H1 (cell line): Measurements from ENCODE around the gene UBE2G2. TPM values are rescaled to one million over a fixed set of nuclear protein-coding genes. Genes with fewer than 3 reads are reported as not detected.

Experiments
- CEBPB ChIP-seq: IDR thresholded peaks from 2 replicates; pipeline ENCODE4 v1.6.1; 2012; ENCODE audit warnings: low read depth, low read length
- EZH2 ChIP-seq: fragments of 200-600 bp; sonication (generic); IDR thresholded peaks from 2 replicates; pipeline ENCODE4 v1.7.1; 2012; ENCODE audit warnings: low read depth, mild to moderate bottlenecking, moderate library complexity, low read length, inconsistent platforms; ENCODE audit not compliant: severe bottlenecking
- NRF1 ChIP-seq: IDR thresholded peaks from 2 replicates; pipeline ENCODE4 v1.6.1; 2011; ENCODE audit warnings: mild to moderate bottlenecking, low read depth, low read length, improper control_type of control experiment
- RBBP5 ChIP-seq: IDR thresholded peaks from 2 replicates; pipeline ENCODE4 v1.7.1; 2012; ENCODE audit warnings: low read depth, mild to moderate bottlenecking, inconsistent platforms, low read length, moderate library complexity, borderline replicate concordance
- RFX5 ChIP-seq: IDR thresholded peaks from 2 replicates; pipeline ENCODE4 v1.6.1; 2011; ENCODE audit warnings: low read depth, low read length, improper control_type of control experiment, borderline replicate concordance
- SAP30 ChIP-seq: fragments of 300-600 bp; sonication (generic); IDR thresholded peaks from 2 replicates; pipeline ENCODE4 v1.7.1; 2012; ENCODE audit warnings: low read length, moderate library complexity, mild to moderate bottlenecking, inconsistent platforms; ENCODE audit not compliant: insufficient read depth, insufficient replicate concordance
- polyA plus RNA-seq, 7 experiments: library from polyadenylated mRNA; depleted of rRNA in 3 of 7; stranded (reverse) in 5 of 7; unstranded in 2 of 7; fragments of >200 nt in 5 of 7; fragments of 200-250 nt in 2 of 7; gene quantifications; 1 replicate in 5 of 7; 2 replicates in 1 of 7; 4 replicates in 1 of 7; pipeline versions ENCODE4 v1.2.1 to v1.2.3, GENCODE V29; 2011 to 2013; ENCODE audit warnings: missing spikeins in 2 of 7, mixed read lengths in 2 of 7
- total RNA-seq: library from RNA; stranded (reverse); fragmentation: NEBNext Ultra II Directional; extraction: Animal tissue kit (Norgen Biotek cat#: 25700); gene quantifications from 2 replicates; pipeline ENCODE4 v1.2.1, GENCODE V29; 2021
- TF ChIP-seq, protein P1 (sequence below): fragments of 300-600 bp; sonication (generic); IDR thresholded peaks from 2 replicates; pipeline ENCODE4 v1.7.1; 2012; ENCODE audit warnings: low read length, moderate library complexity, mild to moderate bottlenecking, inconsistent platforms; ENCODE audit not compliant: insufficient replicate concordance
- TF ChIP-seq, protein P2 (sequence below): IDR thresholded peaks from 2 replicates; pipeline ENCODE4 v1.6.1; 2012; ENCODE audit warnings: low read length, inconsistent platforms
- TF ChIP-seq, protein P3 (sequence below): IDR thresholded peaks from 2 replicates; pipeline ENCODE4 v1.6.1; 2012; ENCODE audit warnings: inconsistent platforms

UBE2G2 gene
- total and polyA plus RNA-seq, 2 of the 8 experiments (the other 6 are each of a cell fraction or from before 2014, with no cell fraction given): 96.3 to 101 TPM

DNA sequence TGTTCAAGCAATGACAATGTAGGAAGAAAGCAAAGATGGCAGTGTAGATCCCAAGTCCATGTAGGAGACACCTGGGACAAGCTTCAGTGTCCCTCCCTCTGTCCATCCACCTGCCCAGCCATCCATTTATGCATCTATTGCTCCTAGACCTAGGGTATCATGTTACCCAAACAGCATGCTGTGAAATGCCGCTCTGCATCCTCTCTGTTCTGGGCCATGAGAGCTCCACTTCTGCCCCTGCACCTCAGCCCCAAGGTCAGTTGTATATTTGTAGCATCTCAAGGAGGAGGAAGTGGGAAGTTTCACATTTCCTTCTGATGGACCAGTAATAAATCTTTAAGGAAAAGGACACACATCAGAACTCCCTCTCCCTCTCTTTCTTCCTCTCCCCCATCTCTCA is 62.3 kb downstream of the UBE2G2 start (continued):
- TF ChIP-seq, protein P1, sequence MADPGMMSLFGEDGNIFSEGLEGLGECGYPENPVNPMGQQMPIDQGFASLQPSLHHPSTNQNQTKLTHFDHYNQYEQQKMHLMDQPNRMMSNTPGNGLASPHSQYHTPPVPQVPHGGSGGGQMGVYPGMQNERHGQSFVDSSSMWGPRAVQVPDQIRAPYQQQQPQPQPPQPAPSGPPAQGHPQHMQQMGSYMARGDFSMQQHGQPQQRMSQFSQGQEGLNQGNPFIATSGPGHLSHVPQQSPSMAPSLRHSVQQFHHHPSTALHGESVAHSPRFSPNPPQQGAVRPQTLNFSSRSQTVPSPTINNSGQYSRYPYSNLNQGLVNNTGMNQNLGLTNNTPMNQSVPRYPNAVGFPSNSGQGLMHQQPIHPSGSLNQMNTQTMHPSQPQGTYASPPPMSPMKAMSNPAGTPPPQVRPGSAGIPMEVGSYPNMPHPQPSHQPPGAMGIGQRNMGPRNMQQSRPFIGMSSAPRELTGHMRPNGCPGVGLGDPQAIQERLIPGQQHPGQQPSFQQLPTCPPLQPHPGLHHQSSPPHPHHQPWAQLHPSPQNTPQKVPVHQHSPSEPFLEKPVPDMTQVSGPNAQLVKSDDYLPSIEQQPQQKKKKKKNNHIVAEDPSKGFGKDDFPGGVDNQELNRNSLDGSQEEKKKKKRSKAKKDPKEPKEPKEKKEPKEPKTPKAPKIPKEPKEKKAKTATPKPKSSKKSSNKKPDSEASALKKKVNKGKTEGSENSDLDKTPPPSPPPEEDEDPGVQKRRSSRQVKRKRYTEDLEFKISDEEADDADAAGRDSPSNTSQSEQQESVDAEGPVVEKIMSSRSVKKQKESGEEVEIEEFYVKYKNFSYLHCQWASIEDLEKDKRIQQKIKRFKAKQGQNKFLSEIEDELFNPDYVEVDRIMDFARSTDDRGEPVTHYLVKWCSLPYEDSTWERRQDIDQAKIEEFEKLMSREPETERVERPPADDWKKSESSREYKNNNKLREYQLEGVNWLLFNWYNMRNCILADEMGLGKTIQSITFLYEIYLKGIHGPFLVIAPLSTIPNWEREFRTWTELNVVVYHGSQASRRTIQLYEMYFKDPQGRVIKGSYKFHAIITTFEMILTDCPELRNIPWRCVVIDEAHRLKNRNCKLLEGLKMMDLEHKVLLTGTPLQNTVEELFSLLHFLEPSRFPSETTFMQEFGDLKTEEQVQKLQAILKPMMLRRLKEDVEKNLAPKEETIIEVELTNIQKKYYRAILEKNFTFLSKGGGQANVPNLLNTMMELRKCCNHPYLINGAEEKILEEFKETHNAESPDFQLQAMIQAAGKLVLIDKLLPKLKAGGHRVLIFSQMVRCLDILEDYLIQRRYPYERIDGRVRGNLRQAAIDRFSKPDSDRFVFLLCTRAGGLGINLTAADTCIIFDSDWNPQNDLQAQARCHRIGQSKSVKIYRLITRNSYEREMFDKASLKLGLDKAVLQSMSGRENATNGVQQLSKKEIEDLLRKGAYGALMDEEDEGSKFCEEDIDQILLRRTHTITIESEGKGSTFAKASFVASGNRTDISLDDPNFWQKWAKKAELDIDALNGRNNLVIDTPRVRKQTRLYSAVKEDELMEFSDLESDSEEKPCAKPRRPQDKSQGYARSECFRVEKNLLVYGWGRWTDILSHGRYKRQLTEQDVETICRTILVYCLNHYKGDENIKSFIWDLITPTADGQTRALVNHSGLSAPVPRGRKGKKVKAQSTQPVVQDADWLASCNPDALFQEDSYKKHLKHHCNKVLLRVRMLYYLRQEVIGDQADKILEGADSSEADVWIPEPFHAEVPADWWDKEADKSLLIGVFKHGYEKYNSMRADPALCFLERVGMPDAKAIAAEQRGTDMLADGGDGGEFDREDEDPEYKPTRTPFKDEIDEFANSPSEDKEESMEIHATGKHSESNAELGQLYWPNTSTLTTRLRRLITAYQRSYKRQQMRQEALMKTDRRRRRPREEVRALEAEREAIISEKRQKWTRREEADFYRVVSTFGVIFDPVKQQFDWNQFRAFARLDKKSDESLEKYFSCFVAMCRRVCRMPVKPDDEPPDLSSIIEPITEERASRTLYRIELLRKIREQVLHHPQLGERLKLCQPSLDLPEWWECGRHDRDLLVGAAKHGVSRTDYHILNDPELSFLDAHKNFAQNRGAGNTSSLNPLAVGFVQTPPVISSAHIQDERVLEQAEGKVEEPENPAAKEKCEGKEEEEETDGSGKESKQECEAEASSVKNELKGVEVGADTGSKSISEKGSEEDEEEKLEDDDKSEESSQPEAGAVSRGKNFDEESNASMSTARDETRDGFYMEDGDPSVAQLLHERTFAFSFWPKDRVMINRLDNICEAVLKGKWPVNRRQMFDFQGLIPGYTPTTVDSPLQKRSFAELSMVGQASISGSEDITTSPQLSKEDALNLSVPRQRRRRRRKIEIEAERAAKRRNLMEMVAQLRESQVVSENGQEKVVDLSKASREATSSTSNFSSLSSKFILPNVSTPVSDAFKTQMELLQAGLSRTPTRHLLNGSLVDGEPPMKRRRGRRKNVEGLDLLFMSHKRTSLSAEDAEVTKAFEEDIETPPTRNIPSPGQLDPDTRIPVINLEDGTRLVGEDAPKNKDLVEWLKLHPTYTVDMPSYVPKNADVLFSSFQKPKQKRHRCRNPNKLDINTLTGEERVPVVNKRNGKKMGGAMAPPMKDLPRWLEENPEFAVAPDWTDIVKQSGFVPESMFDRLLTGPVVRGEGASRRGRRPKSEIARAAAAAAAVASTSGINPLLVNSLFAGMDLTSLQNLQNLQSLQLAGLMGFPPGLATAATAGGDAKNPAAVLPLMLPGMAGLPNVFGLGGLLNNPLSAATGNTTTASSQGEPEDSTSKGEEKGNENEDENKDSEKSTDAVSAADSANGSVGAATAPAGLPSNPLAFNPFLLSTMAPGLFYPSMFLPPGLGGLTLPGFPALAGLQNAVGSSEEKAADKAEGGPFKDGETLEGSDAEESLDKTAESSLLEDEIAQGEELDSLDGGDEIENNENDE: no peak
- TF ChIP-seq NRF1 (no peak), RBBP5 (no peak), SAP30 (no peak), RFX5 (no peak), EZH2 (no peak), CEBPB (no peak)
- TF ChIP-seq, protein P2, sequence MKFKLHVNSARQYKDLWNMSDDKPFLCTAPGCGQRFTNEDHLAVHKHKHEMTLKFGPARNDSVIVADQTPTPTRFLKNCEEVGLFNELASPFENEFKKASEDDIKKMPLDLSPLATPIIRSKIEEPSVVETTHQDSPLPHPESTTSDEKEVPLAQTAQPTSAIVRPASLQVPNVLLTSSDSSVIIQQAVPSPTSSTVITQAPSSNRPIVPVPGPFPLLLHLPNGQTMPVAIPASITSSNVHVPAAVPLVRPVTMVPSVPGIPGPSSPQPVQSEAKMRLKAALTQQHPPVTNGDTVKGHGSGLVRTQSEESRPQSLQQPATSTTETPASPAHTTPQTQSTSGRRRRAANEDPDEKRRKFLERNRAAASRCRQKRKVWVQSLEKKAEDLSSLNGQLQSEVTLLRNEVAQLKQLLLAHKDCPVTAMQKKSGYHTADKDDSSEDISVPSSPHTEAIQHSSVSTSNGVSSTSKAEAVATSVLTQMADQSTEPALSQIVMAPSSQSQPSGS: no peak
- TF ChIP-seq, protein P3, sequence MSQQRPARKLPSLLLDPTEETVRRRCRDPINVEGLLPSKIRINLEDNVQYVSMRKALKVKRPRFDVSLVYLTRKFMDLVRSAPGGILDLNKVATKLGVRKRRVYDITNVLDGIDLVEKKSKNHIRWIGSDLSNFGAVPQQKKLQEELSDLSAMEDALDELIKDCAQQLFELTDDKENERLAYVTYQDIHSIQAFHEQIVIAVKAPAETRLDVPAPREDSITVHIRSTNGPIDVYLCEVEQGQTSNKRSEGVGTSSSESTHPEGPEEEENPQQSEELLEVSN: no peak
